ENCODE results near the gene TSNAXIP1. TPM values are rescaled to one million over a fixed set of nuclear protein-coding genes. Genes with fewer than 3 reads are reported as not detected.
"Not testable (repeated sequence)": the region's sequence is repeated elsewhere in the genome, so short reads cannot be mapped to it uniquely, and the experiment has no call there.

TSNAXIP1 gene
- total RNA-seq, 2 donors from 2014 or later = 0.55 to 0.74 TPM

- intact Hi-C loops (cut with DNase I) = no loop called here
- DNase-seq (no peak), ATAC-seq (no peak)
Measured at GRCh38 chr16:67825119-67825518, 18.4 kb downstream of the TSNAXIP1 start.

GRCh38 chr16:67825906-67826305, 19.2 kb downstream of the TSNAXIP1 start:
- intact Hi-C loops (cut with DNase I) = no loop called here
- ATAC-seq (no peak), DNase-seq (no peak)

GRCh38 chr16:67828651-67829050, 22.0 kb downstream of the TSNAXIP1 start:
- intact Hi-C loops (cut with DNase I) = no loop called here
- DNase-seq (no peak), ATAC-seq (no peak)

- peak in 1 of 2 donors; percentile 47 for ATAC-seq
- intact Hi-C loops (cut with DNase I) = loop anchor here in 1 of 2 donors (5.0 kb wide), 1 partner anchor 89 kb away; no protein-coding TSS in a partner anchor
- no peak for DNase-seq
Measured at GRCh38 chr16:67833030-67833414, 26.3 kb downstream of the TSNAXIP1 start.

- DNase-seq = peak; percentile 96
- intact Hi-C loops (cut with DNase I) = loop anchor here in 1 of 2 donors (5.0 kb wide), 1 partner anchor 89 kb away; no protein-coding TSS in a partner anchor
- ATAC-seq = peak; percentile 99 to 100
Measured at GRCh38 chr16:67833415-67834241, 26.9 kb downstream of the TSNAXIP1 start.

GRCh38 chr16:67834242-67834614, 27.5 kb downstream of the TSNAXIP1 start:
- intact Hi-C loops (cut with DNase I) = loop anchor here in 1 of 2 donors (5.0 kb wide), 1 partner anchor 88 kb away; no protein-coding TSS in a partner anchor
- ATAC-seq (no peak), DNase-seq (no peak)

GRCh38 chr16:67837190-67837589, 30.5 kb downstream of the TSNAXIP1 start:
- DNase-seq; intact Hi-C loops (cut with DNase I); ATAC-seq: not testable (repeated sequence)

- no peak for ATAC-seq
- DNase-seq = no peak
- intact Hi-C loops (cut with DNase I) = no loop called here
Measured at GRCh38 chr16:67837811-67838210, 31.1 kb downstream of the TSNAXIP1 start.

- no peak for ATAC-seq
- no peak for DNase-seq
- intact Hi-C loops (cut with DNase I) = no loop called here
Measured at GRCh38 chr16:67841198-67841815, 34.6 kb downstream of the TSNAXIP1 start.

GRCh38 chr16:67841816-67842508, 35.3 kb downstream of the TSNAXIP1 start, which contains the start of gene THAP11:
Gene THAP11, plus strand, starts transcription at chr16:67842320. Its CDS starts 235 bp downstream, at chr16:67842555.
- ATAC-seq (peak; percentile 76 to 77), DNase-seq (peak; percentile 94)
- intact Hi-C loops (cut with DNase I) = no loop called here

- intact Hi-C loops (cut with DNase I) = no loop called here
- ATAC-seq = peak; percentile 12 to 15
- peak; percentile 73 for DNase-seq
Measured at GRCh38 chr16:67842509-67843342, 36.0 kb downstream of the TSNAXIP1 start.

- intact Hi-C loops (cut with DNase I) = no loop called here
- ATAC-seq (no peak), DNase-seq (no peak)
Measured at GRCh38 chr16:67843343-67843765, 36.7 kb downstream of the TSNAXIP1 start.

GRCh38 chr16:67844497-67844896, 37.8 kb downstream of the TSNAXIP1 start:
- intact Hi-C loops (cut with DNase I) = loop anchor here in 1 of 2 donors (2.0 kb wide), 1 partner anchor 28 kb away; the partner anchor contains the start of gene EDC4

GRCh38 chr16:67845291-67846062, 38.8 kb downstream of the TSNAXIP1 start:
- DNase-seq (no peak), ATAC-seq (no peak)
- intact Hi-C loops (cut with DNase I) = loop anchor here in 1 of 2 donors (2.0 kb wide), 1 partner anchor 27 kb away; the partner anchor contains the start of gene EDC4

More at GRCh38 chr16:67844497-67844896, 37.8 kb downstream of the TSNAXIP1 start:
- ATAC-seq = no peak
- DNase-seq = no peak

- intact Hi-C loops (cut with DNase I) = no loop called here
- ATAC-seq (no peak), DNase-seq (no peak)
Measured at GRCh38 chr16:67846063-67846319, 39.3 kb downstream of the TSNAXIP1 start.

GRCh38 chr16:67846320-67847063, 39.8 kb downstream of the TSNAXIP1 start, which contains the start of gene NUTF2:
Gene NUTF2, plus strand, starts transcription at chr16:67846933. Its CDS starts 18,198 bp downstream, at chr16:67865131.
- DNase-seq (peak; percentile 97), ATAC-seq (peak; percentile 87 to 89)
- intact Hi-C loops (cut with DNase I) = no loop called here
